Mammary epithelial cell (primary cell): ENCODE data around the gene C10orf105.

Experiments used
- EZH2 ChIP-seq: IDR thresholded peaks from 2 replicates; pipeline ENCODE4 v1.6.1; 2012; ENCODE audit warnings: low read length, inconsistent platforms, borderline replicate concordance
- TF ChIP-seq, protein P1 (sequence below), 2 donors: IDR thresholded peaks in 1 of 2; conservative IDR thresholded peaks in 1 of 2; 2 replicates each; pipeline ENCODE4 v1.5.1; 2011 to 2012; ENCODE audit warnings: inconsistent platforms in 2 of 2, low read length in 2 of 2, mild to moderate bottlenecking in 2 of 2, control low read depth in 1 of 2, low read depth in 1 of 2; ENCODE audit not compliant: insufficient read depth in 1 of 2; ENCODE audit errors: extremely low read depth in 1 of 2

DNA sequence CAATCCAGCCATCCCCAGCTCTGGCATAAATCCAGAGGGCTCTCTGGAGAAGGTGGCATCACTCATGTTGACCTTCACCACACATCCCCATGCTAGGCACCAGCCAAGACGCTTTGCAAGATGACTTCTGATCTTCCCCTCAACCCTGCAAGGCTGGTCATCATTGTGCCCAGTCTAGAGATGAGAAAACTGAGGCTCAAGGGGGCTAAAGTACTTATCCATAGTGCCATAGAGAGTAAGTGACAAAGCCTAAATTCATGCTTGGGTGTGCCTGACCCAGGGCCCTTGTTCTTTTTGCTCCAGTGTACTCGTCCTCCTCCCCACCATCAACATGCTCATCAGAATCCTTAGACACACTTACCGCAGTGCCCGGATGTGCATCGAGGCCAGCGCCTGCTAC, 1.7 kb upstream of the C10orf105 start:
- TF ChIP-seq, protein P1, sequence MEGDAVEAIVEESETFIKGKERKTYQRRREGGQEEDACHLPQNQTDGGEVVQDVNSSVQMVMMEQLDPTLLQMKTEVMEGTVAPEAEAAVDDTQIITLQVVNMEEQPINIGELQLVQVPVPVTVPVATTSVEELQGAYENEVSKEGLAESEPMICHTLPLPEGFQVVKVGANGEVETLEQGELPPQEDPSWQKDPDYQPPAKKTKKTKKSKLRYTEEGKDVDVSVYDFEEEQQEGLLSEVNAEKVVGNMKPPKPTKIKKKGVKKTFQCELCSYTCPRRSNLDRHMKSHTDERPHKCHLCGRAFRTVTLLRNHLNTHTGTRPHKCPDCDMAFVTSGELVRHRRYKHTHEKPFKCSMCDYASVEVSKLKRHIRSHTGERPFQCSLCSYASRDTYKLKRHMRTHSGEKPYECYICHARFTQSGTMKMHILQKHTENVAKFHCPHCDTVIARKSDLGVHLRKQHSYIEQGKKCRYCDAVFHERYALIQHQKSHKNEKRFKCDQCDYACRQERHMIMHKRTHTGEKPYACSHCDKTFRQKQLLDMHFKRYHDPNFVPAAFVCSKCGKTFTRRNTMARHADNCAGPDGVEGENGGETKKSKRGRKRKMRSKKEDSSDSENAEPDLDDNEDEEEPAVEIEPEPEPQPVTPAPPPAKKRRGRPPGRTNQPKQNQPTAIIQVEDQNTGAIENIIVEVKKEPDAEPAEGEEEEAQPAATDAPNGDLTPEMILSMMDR (conservative IDR thresholded peaks at IDR 0.05 in 1 of 2, IDR thresholded peaks at IDR 0.05 in 1 of 2; ENCODE audit: extremely low read depth in 1 of 2, insufficient read depth in 1 of 2, low read depth in 1 of 2, low read length in 2 of 2) = no peak
- no peak for TF ChIP-seq EZH2
